HCT116 (cell line): ENCODE results near the gene KDM7A. TPM values are rescaled to one million over a fixed set of nuclear protein-coding genes. Genes with fewer than 3 reads are reported as not detected.

ENCODE experiments used
- ATAC-seq: fragments of 200-7000 bp; cut with Tn5 transposase; 2 replicates; pipeline ENCODE4 v1.9.1; 2020; ENCODE audit warnings: mild to moderate bottlenecking, moderate library complexity
- BruUV-seq: library from RNA; stranded (reverse); fragments of 400-500 nt; replicated peaks from 2 replicates; lab custom pipeline; 2021; lab: Mats Ljungman, UMichigan
- CTCF ChIA-PET: fragments of 300-600 bp; sonication (Branson Sonifier 250); formaldehyde crosslinking; loops from one replicate; lab custom pipeline; 2021; ENCODE audit warnings: antibody characterized with exemption; lab: Charles Lee
- POLR2A ChIA-PET: fragments of 300-600, 350-600 bp; sonication (Branson Sonifier 250); formaldehyde crosslinking; loops from one replicate; lab custom pipeline; 2021; ENCODE audit warnings: antibody characterized with exemption; lab: Charles Lee
- RAD21 ChIA-PET, 2 experiments: fragments of 300-600 bp; sonication (Branson Sonifier 250); formaldehyde crosslinking; loops; one replicate each; lab custom pipeline; 2023; ENCODE audit warnings: low total read pairs in 2 of 2; ENCODE audit not compliant: uncharacterized antibody in 2 of 2, unreplicated experiment in 2 of 2, low non-redundant PET in 1 of 2; lab: Charles Lee
- DNase-seq: peaks from one replicate; pipeline ENCODE4 v3.0.0-alpha.2; 2010; ENCODE audit warnings: low read depth, low spot score
- H2AFZ ChIP-seq: fragments of 200-600 bp; shearing (Covaris generic), sonication (generic); 2 replicates; pipeline ENCODE4 v1.6.1; 2017; ENCODE audit warnings: low read depth, mixed run types, mixed read lengths, antibody characterized with exemption, low read length; ENCODE audit not compliant: poor library complexity, severe bottlenecking
- H3K27ac ChIP-seq: 2 replicates; pipeline ENCODE4 v1.5.1; 2012; ENCODE audit warnings: low read depth, low read length
- H3K27me3 ChIP-seq: fragments of 200-600 bp; sonication (generic); 2 replicates; pipeline ENCODE4 v1.6.1; 2016; ENCODE audit warnings: mixed run types, low read length, mixed read lengths; ENCODE audit not compliant: insufficient read depth
- H3K36me3 ChIP-seq, 2 experiments: fragments of 200-500 bp in 1 of 2; fragments of 200-600 bp in 1 of 2; sonication (Bioruptor generic) in 1 of 2; sonication (generic) in 1 of 2; 2 replicates each; pipeline versions ENCODE4 v1.5.1 to v1.6.1; 2014 to 2016; ENCODE audit warnings: low read length in 2 of 2, inconsistent platforms in 1 of 2, mixed read lengths in 1 of 2, mixed run types in 1 of 2; ENCODE audit not compliant: insufficient read depth in 2 of 2, control insufficient read depth in 1 of 2
- H3K4me1 ChIP-seq, 2 experiments: fragments of 200-600 bp in 1 of 2; sonication (generic) in 1 of 2; 2 replicates each; pipeline versions ENCODE4 v1.5.1 to v1.6.1; 2012 to 2017; ENCODE audit warnings: low read length in 2 of 2, inconsistent platforms in 1 of 2, mild to moderate bottlenecking in 1 of 2, mixed read lengths in 1 of 2, mixed run types in 1 of 2, moderate library complexity in 1 of 2; ENCODE audit not compliant: insufficient read depth in 2 of 2, control insufficient read depth in 1 of 2
- H3K4me2 ChIP-seq: fragments of 200-600 bp; sonication (generic); 2 replicates; pipeline ENCODE4 v1.6.1; 2017; ENCODE audit warnings: mixed run types, low read length, mixed read lengths
- H3K4me3 ChIP-seq, 2 experiments: fragments of 200-600 bp in 1 of 2; sonication (generic) in 1 of 2; replicated peaks in 1 of 2; 2 replicates each; pipeline ENCODE4 v1.5.1; 2011 to 2016; ENCODE audit warnings: low read length in 2 of 2, control low read depth in 1 of 2, low read depth in 1 of 2, mild to moderate bottlenecking in 1 of 2, mixed read lengths in 1 of 2, mixed run types in 1 of 2
- H3K79me2 ChIP-seq: fragments of 200-600 bp; sonication (generic); 2 replicates; pipeline ENCODE4 v1.6.1; 2017; ENCODE audit warnings: mild to moderate bottlenecking, mixed run types, low read length, moderate library complexity, mixed read lengths; ENCODE audit not compliant: insufficient read depth
- H3K9ac ChIP-seq: fragments of 200-600 bp; sonication (generic); 2 replicates; pipeline ENCODE4 v1.6.1; 2016; ENCODE audit warnings: low read length, mixed read lengths
- H3K9me2 ChIP-seq: fragments of 200-600 bp; sonication (generic), shearing (Covaris generic); 2 replicates; pipeline ENCODE4 v1.6.1; 2017; ENCODE audit warnings: mixed run types, mild to moderate bottlenecking, moderate library complexity; ENCODE audit not compliant: insufficient read depth
- H3K9me3 ChIP-seq, 2 experiments: fragments of 200-500 bp in 1 of 2; fragments of 200-600 bp in 1 of 2; sonication (Bioruptor generic) in 1 of 2; sonication (generic) in 1 of 2; 2 replicates each; pipeline ENCODE4 v1.6.1; 2014 to 2017; ENCODE audit warnings: low read length in 2 of 2, mixed read lengths in 2 of 2, inconsistent platforms in 1 of 2, low read depth in 1 of 2, mild to moderate bottlenecking in 1 of 2, mixed run types in 1 of 2, moderate library complexity in 1 of 2; ENCODE audit not compliant: control insufficient read depth in 1 of 2, insufficient read depth in 1 of 2
- H4K20me1 ChIP-seq: fragments of 200-600 bp; sonication (generic), shearing (Covaris generic); 2 replicates; pipeline ENCODE4 v1.6.1; 2017; ENCODE audit warnings: mixed run types, mild to moderate bottlenecking, moderate library complexity; ENCODE audit not compliant: insufficient read depth
- ATF3 ChIP-seq: IDR thresholded peaks from 2 replicates; pipeline ENCODE4 v1.6.1; 2012
- CBX3 ChIP-seq: IDR thresholded peaks from 2 replicates; pipeline ENCODE4 v1.6.1; 2012; ENCODE audit warnings: low read depth
- CTCF ChIP-seq, 3 experiments: fragments of 200-600 bp in 1 of 3; sonication (generic) in 1 of 3; IDR thresholded peaks in 2 of 3; conservative IDR thresholded peaks in 1 of 3; 2 replicates each; pipeline ENCODE4 v1.5.1; 2012 to 2017; ENCODE audit warnings: low read depth in 2 of 3, low read length in 2 of 3, antibody characterized with exemption in 1 of 3, borderline replicate concordance in 1 of 3, control low read depth in 1 of 3, mild to moderate bottlenecking in 1 of 3, mixed read lengths in 1 of 3, mixed run types in 1 of 3, moderate library complexity in 1 of 3; ENCODE audit not compliant: insufficient read depth in 1 of 3
- ELF1 ChIP-seq: IDR thresholded peaks from 2 replicates; pipeline ENCODE4 v1.6.1; 2012; ENCODE audit warnings: low read depth, borderline replicate concordance
- EZH2 ChIP-seq: fragments of 200-600 bp; sonication (generic); IDR thresholded peaks from 2 replicates; pipeline ENCODE4 v1.6.1; 2017; ENCODE audit warnings: antibody characterized with exemption, mixed run types
- EZH2phosphoT487 ChIP-seq: fragments of 200-600 bp; IDR thresholded peaks from 2 replicates; pipeline ENCODE4 v1.6.1; 2018; ENCODE audit warnings: antibody characterized with exemption, borderline replicate concordance
- FOSL1 ChIP-seq: IDR thresholded peaks from 2 replicates; pipeline ENCODE4 v1.6.1; 2012; ENCODE audit warnings: low read depth
- JUND ChIP-seq: IDR thresholded peaks from 2 replicates; pipeline ENCODE4 v1.6.1; 2012
- POLR2A ChIP-seq: IDR thresholded peaks from 2 replicates; pipeline ENCODE4 v1.7.0; 2011; ENCODE audit warnings: borderline replicate concordance; ENCODE audit not compliant: insufficient read depth, insufficient read length; ENCODE audit errors: extremely low read depth
- POLR2AphosphoS5 ChIP-seq: IDR thresholded peaks from 2 replicates; pipeline ENCODE4 v1.6.1; 2011; ENCODE audit warnings: mild to moderate bottlenecking, low read depth, low read length, moderate library complexity
- REST ChIP-seq: IDR thresholded peaks from 2 replicates; pipeline ENCODE4 v1.6.1; 2012; ENCODE audit warnings: low read depth
- SIN3A ChIP-seq: IDR thresholded peaks from 2 replicates; pipeline ENCODE4 v1.6.1; 2012; ENCODE audit warnings: low read depth
- SP1 ChIP-seq: IDR thresholded peaks from 2 replicates; pipeline ENCODE4 v1.6.1; 2012; ENCODE audit warnings: low read depth
- SRF ChIP-seq: IDR thresholded peaks from 2 replicates; pipeline ENCODE4 v1.6.1; 2012; ENCODE audit warnings: low read depth
- YY1 ChIP-seq: IDR thresholded peaks from 2 replicates; pipeline ENCODE4 v1.6.1; 2011; ENCODE audit warnings: low read length, low read depth, moderate library complexity, mild to moderate bottlenecking; ENCODE audit not compliant: insufficient replicate concordance; ENCODE audit errors: extremely low read depth
- ZFX ChIP-seq: fragments of 450-650 bp; IDR thresholded peaks from 2 replicates; pipeline ENCODE4 v1.6.1; 2017
- intact Hi-C: fragments of 100-400 bp; cut with micrococcal nuclease; formaldehyde crosslinking; loops from 2 replicates; pipeline ENCODE4 v1.10.0; 2022
- total RNA-seq: library from RNA; stranded (reverse); gene quantifications from one replicate; pipeline ENCODE4 v1.2.1, GENCODE V29; 2021; ENCODE audit not compliant: unreplicated experiment
- TF ChIP-seq, protein P1 (sequence below): IDR thresholded peaks from 2 replicates; pipeline ENCODE4 v1.6.1; 2011; ENCODE audit warnings: mild to moderate bottlenecking, low read length, moderate library complexity; ENCODE audit not compliant: insufficient replicate concordance; ENCODE audit errors: extremely low read depth

The KDM7A gene
- total RNA-seq, 1 experiment from 2014 or later = 11.6 TPM

GRCh38 chr7:140039066-140039465 is 137.7 kb downstream of the KDM7A start:
- Histone ChIP-seq H4K20me1 (no peaks in the 10 kb centered on the region), H3K9ac (no peak overlapping the region), H3K4me1 (peaks cover 2 to 9% of the 10 kb centered on the region in 2 experiments; a peak in 2 of 4 replicates)
- intact Hi-C loops = no loop called here
- TF ChIP-seq SIN3A = no peak
- TF ChIP-seq ATF3 = no peak
- TF ChIP-seq YY1 = no peak
- no peak for TF ChIP-seq REST
- no peak for TF ChIP-seq ELF1
- TF ChIP-seq CBX3 = no peak
- no peak for TF ChIP-seq SP1
- no peak for TF ChIP-seq POLR2AphosphoS5
- TF ChIP-seq JUND = no peak
- TF ChIP-seq EZH2phosphoT487 = no peak
- no peak for TF ChIP-seq FOSL1
- TF ChIP-seq ZFX = no peak
- TF ChIP-seq, protein P1, sequence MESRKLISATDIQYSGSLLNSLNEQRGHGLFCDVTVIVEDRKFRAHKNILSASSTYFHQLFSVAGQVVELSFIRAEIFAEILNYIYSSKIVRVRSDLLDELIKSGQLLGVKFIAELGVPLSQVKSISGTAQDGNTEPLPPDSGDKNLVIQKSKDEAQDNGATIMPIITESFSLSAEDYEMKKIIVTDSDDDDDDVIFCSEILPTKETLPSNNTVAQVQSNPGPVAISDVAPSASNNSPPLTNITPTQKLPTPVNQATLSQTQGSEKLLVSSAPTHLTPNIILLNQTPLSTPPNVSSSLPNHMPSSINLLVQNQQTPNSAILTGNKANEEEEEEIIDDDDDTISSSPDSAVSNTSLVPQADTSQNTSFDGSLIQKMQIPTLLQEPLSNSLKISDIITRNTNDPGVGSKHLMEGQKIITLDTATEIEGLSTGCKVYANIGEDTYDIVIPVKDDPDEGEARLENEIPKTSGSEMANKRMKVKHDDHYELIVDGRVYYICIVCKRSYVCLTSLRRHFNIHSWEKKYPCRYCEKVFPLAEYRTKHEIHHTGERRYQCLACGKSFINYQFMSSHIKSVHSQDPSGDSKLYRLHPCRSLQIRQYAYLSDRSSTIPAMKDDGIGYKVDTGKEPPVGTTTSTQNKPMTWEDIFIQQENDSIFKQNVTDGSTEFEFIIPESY = no peak
- TF ChIP-seq CTCF (IDR thresholded peaks at IDR 0.05 in 2 of 3, conservative IDR thresholded peaks at IDR 0.05 in 1 of 3; ENCODE audit: borderline replicate concordance in 1 of 3, insufficient read depth in 1 of 3, low read depth in 2 of 3, low read length in 2 of 3) = no peak
- no peak for TF ChIP-seq SRF
- no peak for TF ChIP-seq POLR2A
- no peak for TF ChIP-seq EZH2
- TF ChIP-seq, all 23 proteins: peak for 0
- no peak for ATAC-seq
- Histone ChIP-seq H3K27ac (no peak overlapping the region), H2AFZ (no peak overlapping the region), H3K4me2 (no peak overlapping the region), H3K4me3 (no peak overlapping the region), H3K27me3 (no peaks in the 10 kb centered on the region), H3K9me3 (no peaks in the 10 kb centered on the region), H3K79me2 (no peaks in the 10 kb centered on the region), H3K9me2 (no peaks in the 10 kb centered on the region), H3K36me3 (no peaks in the 10 kb centered on the region)
- no TSS peak for BruUV-seq
- RAD21 ChIA-PET = no interaction called here
- POLR2A ChIA-PET = no interaction called here
- CTCF ChIA-PET = no interaction called here
- no peak for DNase-seq
